K562 (cell line): ENCODE results near the gene ACTRT3.

Experiments
- CTCF ChIP-seq, 3 experiments: IDR thresholded peaks in 2 of 3; conservative IDR thresholded peaks in 1 of 3; 2 replicates each; pipeline ENCODE4 v1.5.1; 2011 to 2012; ENCODE audit warnings: low read length in 3 of 3, mild to moderate bottlenecking in 3 of 3, control low read depth in 2 of 3, improper control_type of control experiment in 1 of 3, inconsistent platforms in 1 of 3, low read depth in 1 of 3, mixed read lengths in 1 of 3, moderate library complexity in 1 of 3; ENCODE audit not compliant: insufficient read depth in 2 of 3
- POLR2A ChIP-seq: fragments of 450-650 bp; conservative IDR thresholded peaks from 2 replicates; pipeline ENCODE4 v1.6.1; 2016

- TF ChIP-seq POLR2A (no peak), CTCF (IDR thresholded peaks at IDR 0.05 in 2 of 3, conservative IDR thresholded peaks at IDR 0.05 in 1 of 3; ENCODE audit: insufficient read depth in 2 of 3, low read depth in 1 of 3, low read length in 3 of 3) (no peak)
Observed at GRCh38 chr3:169748670-169749069, 20.7 kb downstream of the ACTRT3 start.
